Astrocyte (in vitro differentiated cells and primary cell): ENCODE data around the gene SREBF1.

ENCODE experiments used
- CTCF ChIP-seq: IDR thresholded peaks from 2 replicates; pipeline ENCODE4 v1.5.1; 2011; ENCODE audit warnings: low read depth, mild to moderate bottlenecking, inconsistent platforms, low read length, moderate library complexity; ENCODE audit not compliant: insufficient read depth
- EZH2 ChIP-seq: IDR thresholded peaks from 2 replicates; pipeline ENCODE4 v1.6.1; 2012; ENCODE audit warnings: mild to moderate bottlenecking, low read length, inconsistent platforms; ENCODE audit not compliant: insufficient read depth

- TF ChIP-seq CTCF (no peak), EZH2 (no peak)
Measured at GRCh38 chr17:17840751-17841591, 4.2 kb upstream of the SREBF1 start.
